Sigmoid colon (tissue), 7 donors: ENCODE results near the gene KRT72. TPM values are rescaled to one million over a fixed set of nuclear protein-coding genes. Genes with fewer than 3 reads are reported as not detected.

Source experiments
- DNase-seq: peaks from one replicate; pipeline ENCODE4 v3.0.0-alpha.2; 2019
- H3K27ac ChIP-seq, 4 donors: fragments of 200-600 bp; sonication (generic); one replicate each; pipeline ENCODE4 v1.5.1; 2016 to 2019; ENCODE audit warnings: mild to moderate bottlenecking in 1 of 4
- H3K27me3 ChIP-seq, 3 donors: fragments of 200-600 bp; sonication (generic); one replicate each; pipeline ENCODE4 v1.5.1; 2019; ENCODE audit warnings: mild to moderate bottlenecking in 1 of 3
- H3K36me3 ChIP-seq, 4 donors: fragments of 200-600 bp; sonication (generic); one replicate each; pipeline ENCODE4 v1.5.1; 2016 to 2019
- H3K4me1 ChIP-seq, 4 donors: fragments of 200-600 bp; sonication (generic); one replicate each; pipeline ENCODE4 v1.5.1; 2017 to 2019
- H3K4me3 ChIP-seq, 4 donors: fragments of 200-600 bp; sonication (generic); one replicate each; pipeline ENCODE4 v1.5.1; 2017 to 2019; ENCODE audit warnings: mild to moderate bottlenecking in 2 of 4, moderate library complexity in 1 of 4
- H3K9me3 ChIP-seq, 4 donors: fragments of 200-600 bp in 3 of 4; sonication (generic) in 3 of 4; one replicate each; pipeline versions ENCODE4 v1.5.1 to v1.6.1; 2013 to 2019
- EP300 ChIP-seq, 4 donors: sonication (generic); formaldehyde crosslinking; IDR thresholded peaks; one replicate each; pipeline ENCODE4 v1.6.1; 2017; ENCODE audit warnings: antibody characterized with exemption in 4 of 4
- POLR2A ChIP-seq, 2 donors: fragments of 450-650 bp; IDR thresholded peaks; one replicate each; pipeline ENCODE4 v1.6.1; 2016; ENCODE audit warnings: antibody characterized with exemption in 2 of 2, mild to moderate bottlenecking in 2 of 2, moderate library complexity in 2 of 2
- POLR2AphosphoS5 ChIP-seq, 4 donors: sonication (generic); formaldehyde crosslinking; IDR thresholded peaks; one replicate each; pipeline ENCODE4 v1.6.1; 2017; ENCODE audit warnings: antibody characterized with exemption in 4 of 4
- WGBS, 2 donors: extraction: QIAGEN DNeasy Blood & Tissue Kit; methylation state at CpG; one replicate each; pipeline ENCODE4 v1.1.7; 2013; 5-methylcytosine and 5-hydroxymethylcytosine counted together
- intact Hi-C: fragments of 100-400 bp; cut with DNase I; formaldehyde crosslinking; loops from one replicate; pipeline ENCODE4 v1.15.1; 2023
- polyA plus RNA-seq, 3 donors: library from polyadenylated mRNA; stranded (reverse); fragments of 200-250 nt; gene quantifications; one replicate each; pipeline ENCODE4 v1.2.3, GENCODE V29; 2013
- total RNA-seq, 4 donors: library from RNA; depleted of rRNA; stranded (reverse); fragments of >200 nt; gene quantifications; one replicate each; pipeline ENCODE4 v1.1.0, GENCODE V29; 2016
- TF ChIP-seq, protein P1 (sequence below), 4 experiments: fragments of 450-650 bp in 3 of 4; fragments of 200-600 bp in 1 of 4; IDR thresholded peaks; one replicate each; pipeline ENCODE4 v1.5.1; 2016 to 2019; ENCODE audit warnings: antibody characterized with exemption in 4 of 4, mild to moderate bottlenecking in 3 of 4, moderate library complexity in 2 of 4
- donor health status: healthy with polysubstance abuse.
- donor health status: Bipolar disorder and iron deficiency.
- donor health status: healthy.

Gene KRT72
- total and polyA plus RNA-seq, 7 donors: 0.79 TPM; not detected in 6

DNA sequence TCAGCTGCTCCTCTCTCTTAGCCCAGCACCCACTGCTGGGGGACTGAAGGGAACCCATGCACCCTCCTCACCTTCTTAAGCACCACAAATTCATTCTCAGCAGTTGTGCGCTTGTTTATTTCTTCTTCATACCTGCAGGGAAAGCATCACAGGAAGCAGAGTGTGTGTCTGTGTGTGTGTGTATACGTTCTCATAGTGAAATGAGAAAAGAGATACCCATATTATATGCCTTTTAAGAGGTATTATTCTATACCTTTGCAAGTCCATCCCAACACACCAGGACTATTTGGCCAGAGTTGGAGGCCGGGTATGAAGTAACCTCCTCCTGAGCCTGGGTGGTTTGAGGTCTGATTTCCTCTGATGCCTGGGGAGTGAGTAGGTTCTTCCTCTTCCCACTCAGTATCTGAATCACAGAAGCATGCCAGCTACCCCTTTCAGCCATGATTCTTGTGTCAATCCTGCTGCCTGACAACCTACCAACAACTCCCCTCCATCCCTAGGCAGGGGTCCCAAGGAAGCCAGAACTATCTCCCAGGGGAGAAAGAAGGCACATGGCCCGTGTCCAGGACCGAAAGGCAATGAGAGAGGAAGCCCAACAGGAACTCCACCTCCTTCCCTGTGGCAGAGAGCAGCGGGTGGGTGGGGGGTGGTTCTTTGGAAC lies 14.1 kb upstream of the KRT72 start:
- Histone ChIP-seq H3K9me3 (no peaks in the 10 kb centered on the region), H3K27me3 (peaks cover 0 to 14% (median 10%) of the 10 kb centered on the region in 3 donors), H3K27ac (no peak overlapping the region), H3K36me3 (no peaks in the 10 kb centered on the region), H3K4me3 (no peak overlapping the region), H3K4me1 (no peaks in the 10 kb centered on the region)
- 46 to 64% methylated on average over 6 of the region's 6 CpGs for WGBS, 2 donors
- no peak for DNase-seq
- intact Hi-C loops: no loop called here
- no peak for TF ChIP-seq POLR2AphosphoS5 (IDR thresholded peaks at IDR 0.05)
- TF ChIP-seq EP300 (IDR thresholded peaks at IDR 0.05): no peak
- TF ChIP-seq, protein P1, sequence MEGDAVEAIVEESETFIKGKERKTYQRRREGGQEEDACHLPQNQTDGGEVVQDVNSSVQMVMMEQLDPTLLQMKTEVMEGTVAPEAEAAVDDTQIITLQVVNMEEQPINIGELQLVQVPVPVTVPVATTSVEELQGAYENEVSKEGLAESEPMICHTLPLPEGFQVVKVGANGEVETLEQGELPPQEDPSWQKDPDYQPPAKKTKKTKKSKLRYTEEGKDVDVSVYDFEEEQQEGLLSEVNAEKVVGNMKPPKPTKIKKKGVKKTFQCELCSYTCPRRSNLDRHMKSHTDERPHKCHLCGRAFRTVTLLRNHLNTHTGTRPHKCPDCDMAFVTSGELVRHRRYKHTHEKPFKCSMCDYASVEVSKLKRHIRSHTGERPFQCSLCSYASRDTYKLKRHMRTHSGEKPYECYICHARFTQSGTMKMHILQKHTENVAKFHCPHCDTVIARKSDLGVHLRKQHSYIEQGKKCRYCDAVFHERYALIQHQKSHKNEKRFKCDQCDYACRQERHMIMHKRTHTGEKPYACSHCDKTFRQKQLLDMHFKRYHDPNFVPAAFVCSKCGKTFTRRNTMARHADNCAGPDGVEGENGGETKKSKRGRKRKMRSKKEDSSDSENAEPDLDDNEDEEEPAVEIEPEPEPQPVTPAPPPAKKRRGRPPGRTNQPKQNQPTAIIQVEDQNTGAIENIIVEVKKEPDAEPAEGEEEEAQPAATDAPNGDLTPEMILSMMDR (IDR thresholded peaks at IDR 0.05): no peak
- no peak for TF ChIP-seq POLR2A (IDR thresholded peaks at IDR 0.05)

DNA sequence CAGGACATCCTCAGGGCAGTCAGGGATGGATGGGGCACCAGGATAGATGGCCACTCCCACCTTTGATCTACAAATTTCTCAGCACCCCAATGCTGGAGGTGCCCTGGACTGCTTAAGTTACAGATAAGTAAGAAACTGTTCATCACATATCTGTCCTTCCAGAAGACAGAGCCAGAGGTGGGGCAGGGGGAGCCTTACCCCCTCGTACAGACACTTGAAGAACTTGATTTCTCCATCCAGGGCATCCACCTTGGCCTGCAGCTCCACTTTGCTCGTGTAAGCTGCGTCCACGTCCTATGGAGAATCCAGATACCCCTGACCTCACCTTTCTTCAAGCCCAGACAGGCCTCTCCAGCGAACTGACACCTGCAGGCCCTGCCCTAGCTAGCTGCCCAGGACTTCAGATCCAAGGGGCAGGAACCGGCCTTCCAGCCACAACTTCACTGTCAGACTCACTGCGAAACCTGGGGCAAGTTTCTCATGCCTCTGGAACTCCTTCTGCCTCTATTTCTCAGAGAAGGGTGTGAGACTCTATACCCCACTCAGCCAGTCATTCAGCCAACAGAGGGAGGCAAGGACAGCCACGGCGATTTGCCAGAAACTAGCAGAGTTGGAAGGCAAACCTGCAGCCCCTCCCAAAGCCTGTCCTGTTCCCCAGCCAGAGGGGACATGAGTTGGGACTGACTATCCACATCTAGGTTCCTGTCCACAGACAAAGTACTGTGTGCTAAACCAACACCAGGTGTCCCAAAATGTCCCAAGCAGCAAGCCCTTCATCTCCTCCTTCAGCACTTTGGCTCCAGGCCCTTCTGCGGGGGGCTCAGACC lies 13.3 kb upstream of the KRT72 start:
- no peak overlapping the region for H3K4me3 ChIP-seq
- peaks cover 0 to 21% (median 10%) of the 10 kb centered on the region in 3 donors for H3K27me3 ChIP-seq
- no peaks in the 10 kb centered on the region for H3K36me3 ChIP-seq
- DNase-seq: no peak
- TF ChIP-seq POLR2AphosphoS5 (IDR thresholded peaks at IDR 0.05) (no peak), EP300 (IDR thresholded peaks at IDR 0.05) (no peak), POLR2A (IDR thresholded peaks at IDR 0.05) (no peak)
- TF ChIP-seq, protein P1 (IDR thresholded peaks at IDR 0.05): no peak
- intact Hi-C loops: no loop called here
- no peak overlapping the region for H3K27ac ChIP-seq
- no peaks in the 10 kb centered on the region for H3K4me1 ChIP-seq
- WGBS, 2 donors: 88% methylated on average over 10 of the region's 10 CpGs
- H3K9me3 ChIP-seq: no peaks in the 10 kb centered on the region

DNA sequence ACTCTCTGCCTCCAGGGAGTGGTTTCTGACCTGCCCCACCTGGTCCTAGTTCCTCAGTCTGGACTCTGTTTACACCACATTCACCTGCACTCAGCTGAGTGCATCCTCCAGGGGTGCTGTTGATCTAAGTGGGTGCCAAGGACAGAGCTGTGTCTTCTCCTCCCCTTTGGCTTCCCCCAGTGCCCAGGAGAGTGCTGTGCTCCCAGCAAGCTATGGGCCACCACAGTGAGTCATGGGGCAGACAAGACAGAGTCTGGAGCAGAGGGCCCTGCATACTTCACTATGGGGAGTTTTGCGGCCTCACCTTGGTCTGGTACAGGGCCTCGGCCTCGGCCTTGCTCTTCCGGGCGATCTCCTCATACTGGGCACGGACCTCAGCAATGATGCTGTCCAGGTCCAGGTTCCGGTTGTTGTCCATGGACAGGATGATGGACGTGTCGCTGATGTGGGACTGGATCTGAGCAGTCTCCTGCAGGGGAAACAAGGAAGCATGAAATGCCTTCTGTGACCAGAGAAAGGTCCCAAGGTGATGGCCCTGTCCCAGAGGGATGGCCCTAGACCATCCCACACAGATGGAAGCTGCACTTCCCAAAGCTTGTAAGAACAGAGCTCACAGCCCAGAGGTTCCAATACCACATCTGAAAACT lies 12.2 kb upstream of the KRT72 start:
- WGBS, 2 donors: 94 to 96% methylated on average over 9 of the region's 9 CpGs
- TF ChIP-seq, protein P1 (IDR thresholded peaks at IDR 0.05): no peak
- TF ChIP-seq POLR2A (IDR thresholded peaks at IDR 0.05) (no peak), POLR2AphosphoS5 (IDR thresholded peaks at IDR 0.05) (no peak), EP300 (IDR thresholded peaks at IDR 0.05) (no peak)

DNA sequence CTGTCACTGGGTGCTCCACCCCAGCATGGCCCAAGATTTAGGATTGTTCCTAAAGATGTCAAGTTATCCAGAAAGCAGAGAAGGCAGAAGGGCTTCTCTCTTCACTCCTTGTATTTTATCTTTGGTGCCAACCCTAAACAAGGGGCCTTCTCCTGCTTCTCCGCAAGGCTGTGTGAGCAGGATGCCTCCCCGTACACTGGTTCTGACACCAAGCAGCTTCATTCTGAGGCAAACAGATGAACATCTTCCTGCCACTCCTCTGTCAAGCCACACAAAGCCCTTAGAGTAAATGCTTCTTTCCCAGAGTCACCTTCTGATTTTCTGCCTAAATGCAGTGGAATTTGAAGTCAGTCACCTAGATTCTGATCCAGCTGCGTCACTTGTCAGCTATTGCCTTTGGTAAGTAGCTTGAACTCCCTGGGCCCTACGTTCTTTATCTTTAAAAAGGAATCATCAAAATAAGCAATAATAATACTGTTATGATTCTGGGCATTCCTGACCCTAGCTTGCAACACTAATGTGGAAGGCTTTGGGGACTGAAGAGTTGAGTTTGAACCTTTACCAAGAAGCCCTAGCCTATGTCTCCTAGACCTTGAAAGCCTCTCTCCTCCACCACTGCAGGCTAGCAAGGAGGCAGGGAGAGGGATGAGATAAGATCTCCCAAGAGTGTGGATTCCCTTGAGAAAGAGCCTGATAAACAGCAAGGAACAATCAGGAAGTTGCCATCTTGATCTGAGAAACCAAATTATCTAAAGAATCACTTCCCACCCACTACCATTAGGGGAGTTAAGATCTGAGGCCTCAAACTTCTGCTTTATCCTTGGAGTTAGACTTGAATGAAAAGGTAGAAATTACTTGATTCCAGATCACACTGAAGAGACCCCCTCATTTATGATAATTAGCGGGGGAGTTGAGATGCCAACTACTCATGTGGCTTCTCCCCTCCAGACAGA lies 11.4 kb upstream of the KRT72 start:
- H3K4me1 ChIP-seq: no peaks in the 10 kb centered on the region
- H3K36me3 ChIP-seq: no peaks in the 10 kb centered on the region
- DNase-seq: no peak
- peaks cover 0 to 27% (median 10%) of the 10 kb centered on the region in 3 donors for H3K27me3 ChIP-seq
- H3K9me3 ChIP-seq: no peaks in the 10 kb centered on the region
- no peak overlapping the region for H3K4me3 ChIP-seq
- WGBS, 2 donors: 81 to 87% methylated on average over 5 of the region's 5 CpGs
- TF ChIP-seq POLR2AphosphoS5 (IDR thresholded peaks at IDR 0.05) (no peak), EP300 (IDR thresholded peaks at IDR 0.05) (no peak), POLR2A (IDR thresholded peaks at IDR 0.05) (no peak)
- TF ChIP-seq, protein P1 (IDR thresholded peaks at IDR 0.05): no peak
- H3K27ac ChIP-seq: no peak overlapping the region
- intact Hi-C loops: no loop called here

More for the DNA sequence above, 12.2 kb upstream of the KRT72 start:
- H3K36me3 ChIP-seq: no peaks in the 10 kb centered on the region
- H3K4me1 ChIP-seq: no peaks in the 10 kb centered on the region
- H3K27ac ChIP-seq: no peak overlapping the region
- no peaks in the 10 kb centered on the region for H3K9me3 ChIP-seq
- H3K4me3 ChIP-seq: no peak overlapping the region
- DNase-seq: no peak
- H3K27me3 ChIP-seq: peaks cover 0 to 27% (median 10%) of the 10 kb centered on the region in 3 donors
- intact Hi-C loops: no loop called here
